ENCODE measurements around the gene KIR2DL1.

DNA sequence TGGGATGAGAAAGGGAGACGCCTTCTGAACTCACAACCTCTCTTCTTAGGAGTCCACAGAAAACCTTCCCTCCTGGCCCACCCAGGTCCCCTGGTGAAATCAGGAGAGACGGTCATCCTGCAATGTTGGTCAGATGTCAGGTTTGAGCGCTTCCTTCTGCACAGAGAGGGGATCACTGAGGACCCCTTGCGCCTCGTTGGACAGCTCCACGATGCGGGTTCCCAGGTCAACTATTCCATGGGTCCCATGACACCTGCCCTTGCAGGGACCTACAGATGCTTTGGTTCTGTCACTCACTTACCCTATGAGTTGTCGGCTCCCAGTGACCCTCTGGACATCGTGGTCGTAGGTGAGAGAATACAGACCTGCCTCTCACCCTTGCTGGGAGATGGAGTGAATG, 42.0 kb upstream of the KIR2DL1 start:
- TF ChIP-seq, protein P1, sequence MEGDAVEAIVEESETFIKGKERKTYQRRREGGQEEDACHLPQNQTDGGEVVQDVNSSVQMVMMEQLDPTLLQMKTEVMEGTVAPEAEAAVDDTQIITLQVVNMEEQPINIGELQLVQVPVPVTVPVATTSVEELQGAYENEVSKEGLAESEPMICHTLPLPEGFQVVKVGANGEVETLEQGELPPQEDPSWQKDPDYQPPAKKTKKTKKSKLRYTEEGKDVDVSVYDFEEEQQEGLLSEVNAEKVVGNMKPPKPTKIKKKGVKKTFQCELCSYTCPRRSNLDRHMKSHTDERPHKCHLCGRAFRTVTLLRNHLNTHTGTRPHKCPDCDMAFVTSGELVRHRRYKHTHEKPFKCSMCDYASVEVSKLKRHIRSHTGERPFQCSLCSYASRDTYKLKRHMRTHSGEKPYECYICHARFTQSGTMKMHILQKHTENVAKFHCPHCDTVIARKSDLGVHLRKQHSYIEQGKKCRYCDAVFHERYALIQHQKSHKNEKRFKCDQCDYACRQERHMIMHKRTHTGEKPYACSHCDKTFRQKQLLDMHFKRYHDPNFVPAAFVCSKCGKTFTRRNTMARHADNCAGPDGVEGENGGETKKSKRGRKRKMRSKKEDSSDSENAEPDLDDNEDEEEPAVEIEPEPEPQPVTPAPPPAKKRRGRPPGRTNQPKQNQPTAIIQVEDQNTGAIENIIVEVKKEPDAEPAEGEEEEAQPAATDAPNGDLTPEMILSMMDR (IDR thresholded peaks at IDR 0.05; ENCODE audit: poor library complexity, severe bottlenecking), result no peak
- TF ChIP-seq EZH2 (IDR thresholded peaks at IDR 0.05; ENCODE audit: borderline replicate concordance, insufficient read depth, low read length, poor library complexity, severe bottlenecking) (no peak), POLR2AphosphoS5 (IDR thresholded peaks at IDR 0.05) (no peak), EP300 (conservative IDR thresholded peaks at IDR 0.05; ENCODE audit: poor library complexity, severe bottlenecking) (no peak), TAF1 (IDR thresholded peaks at IDR 0.05; ENCODE audit: low read depth) (no peak), RAD21 (conservative IDR thresholded peaks at IDR 0.05) (no peak), MXI1 (conservative IDR thresholded peaks at IDR 0.05; ENCODE audit: poor library complexity, severe bottlenecking) (no peak), SMC3 (conservative IDR thresholded peaks at IDR 0.05; ENCODE audit: poor library complexity) (no peak)
- TF ChIP-seq, protein P2, sequence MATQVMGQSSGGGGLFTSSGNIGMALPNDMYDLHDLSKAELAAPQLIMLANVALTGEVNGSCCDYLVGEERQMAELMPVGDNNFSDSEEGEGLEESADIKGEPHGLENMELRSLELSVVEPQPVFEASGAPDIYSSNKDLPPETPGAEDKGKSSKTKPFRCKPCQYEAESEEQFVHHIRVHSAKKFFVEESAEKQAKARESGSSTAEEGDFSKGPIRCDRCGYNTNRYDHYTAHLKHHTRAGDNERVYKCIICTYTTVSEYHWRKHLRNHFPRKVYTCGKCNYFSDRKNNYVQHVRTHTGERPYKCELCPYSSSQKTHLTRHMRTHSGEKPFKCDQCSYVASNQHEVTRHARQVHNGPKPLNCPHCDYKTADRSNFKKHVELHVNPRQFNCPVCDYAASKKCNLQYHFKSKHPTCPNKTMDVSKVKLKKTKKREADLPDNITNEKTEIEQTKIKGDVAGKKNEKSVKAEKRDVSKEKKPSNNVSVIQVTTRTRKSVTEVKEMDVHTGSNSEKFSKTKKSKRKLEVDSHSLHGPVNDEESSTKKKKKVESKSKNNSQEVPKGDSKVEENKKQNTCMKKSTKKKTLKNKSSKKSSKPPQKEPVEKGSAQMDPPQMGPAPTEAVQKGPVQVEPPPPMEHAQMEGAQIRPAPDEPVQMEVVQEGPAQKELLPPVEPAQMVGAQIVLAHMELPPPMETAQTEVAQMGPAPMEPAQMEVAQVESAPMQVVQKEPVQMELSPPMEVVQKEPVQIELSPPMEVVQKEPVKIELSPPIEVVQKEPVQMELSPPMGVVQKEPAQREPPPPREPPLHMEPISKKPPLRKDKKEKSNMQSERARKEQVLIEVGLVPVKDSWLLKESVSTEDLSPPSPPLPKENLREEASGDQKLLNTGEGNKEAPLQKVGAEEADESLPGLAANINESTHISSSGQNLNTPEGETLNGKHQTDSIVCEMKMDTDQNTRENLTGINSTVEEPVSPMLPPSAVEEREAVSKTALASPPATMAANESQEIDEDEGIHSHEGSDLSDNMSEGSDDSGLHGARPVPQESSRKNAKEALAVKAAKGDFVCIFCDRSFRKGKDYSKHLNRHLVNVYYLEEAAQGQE (IDR thresholded peaks at IDR 0.05; ENCODE audit: borderline replicate concordance), result no peak

All from neural cell (in vitro differentiated cells).